Measurements from ENCODE around the gene DRC7. TPM values are rescaled to one million over a fixed set of nuclear protein-coding genes. Genes with fewer than 3 reads are reported as not detected.

Gene DRC7
- total RNA-seq, 1 experiment from 2014 or later = not detected

- in situ Hi-C loops (cut with HindIII; ENCODE audit: low pct_unique_long_range_greater_than_20kb, low sequenced_read_pairs) = no loop called here
- DNase-seq (ENCODE audit: low read depth, low spot score) = no peak
These were observed 9.8 kb upstream of the DRC7 start for GRCh38 chr16:57684626-57685358.

GRCh38 chr16:57685633-57686032 lies 9.0 kb upstream of the DRC7 start:
- no peak for DNase-seq (ENCODE audit: low read depth, low spot score)
- in situ Hi-C loops (cut with HindIII; ENCODE audit: low pct_unique_long_range_greater_than_20kb, low sequenced_read_pairs) = no loop called here

DNA sequence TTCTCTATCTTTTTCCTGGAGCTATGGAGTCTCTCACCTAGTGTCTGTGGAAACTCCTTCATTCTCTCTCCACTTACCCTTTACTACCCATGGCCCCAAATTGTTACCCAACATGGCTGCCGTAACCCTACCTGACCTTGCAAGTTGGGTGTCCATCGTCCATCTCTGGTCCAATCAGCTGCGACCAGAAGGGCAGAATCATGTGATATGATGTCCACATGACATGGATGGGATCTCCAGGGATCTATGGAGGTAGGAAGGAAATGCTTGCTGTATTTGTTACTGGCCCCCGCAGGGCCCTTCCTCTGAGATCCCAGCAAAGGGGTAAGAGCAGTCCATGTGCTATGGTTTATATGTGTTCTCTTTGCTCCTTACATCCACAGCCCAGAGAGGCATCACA lies 8.0 kb upstream of the DRC7 start:
- in situ Hi-C loops (cut with HindIII; ENCODE audit: low pct_unique_long_range_greater_than_20kb, low sequenced_read_pairs) = no loop called here

GRCh38 chr16:57687363-57687929 lies 7.2 kb upstream of the DRC7 start:
- in situ Hi-C loops (cut with HindIII; ENCODE audit: low pct_unique_long_range_greater_than_20kb, low sequenced_read_pairs) = no loop called here
- no peak for DNase-seq (ENCODE audit: low read depth, low spot score)

More for the DNA sequence above, 8.0 kb upstream of the DRC7 start:
- no peak for DNase-seq (ENCODE audit: low read depth, low spot score)

GRCh38 chr16:57688487-57688986 lies 6.1 kb upstream of the DRC7 start:
- no peak for DNase-seq (ENCODE audit: low read depth, low spot score)
- in situ Hi-C loops (cut with HindIII; ENCODE audit: low pct_unique_long_range_greater_than_20kb, low sequenced_read_pairs) = no loop called here

DNA sequence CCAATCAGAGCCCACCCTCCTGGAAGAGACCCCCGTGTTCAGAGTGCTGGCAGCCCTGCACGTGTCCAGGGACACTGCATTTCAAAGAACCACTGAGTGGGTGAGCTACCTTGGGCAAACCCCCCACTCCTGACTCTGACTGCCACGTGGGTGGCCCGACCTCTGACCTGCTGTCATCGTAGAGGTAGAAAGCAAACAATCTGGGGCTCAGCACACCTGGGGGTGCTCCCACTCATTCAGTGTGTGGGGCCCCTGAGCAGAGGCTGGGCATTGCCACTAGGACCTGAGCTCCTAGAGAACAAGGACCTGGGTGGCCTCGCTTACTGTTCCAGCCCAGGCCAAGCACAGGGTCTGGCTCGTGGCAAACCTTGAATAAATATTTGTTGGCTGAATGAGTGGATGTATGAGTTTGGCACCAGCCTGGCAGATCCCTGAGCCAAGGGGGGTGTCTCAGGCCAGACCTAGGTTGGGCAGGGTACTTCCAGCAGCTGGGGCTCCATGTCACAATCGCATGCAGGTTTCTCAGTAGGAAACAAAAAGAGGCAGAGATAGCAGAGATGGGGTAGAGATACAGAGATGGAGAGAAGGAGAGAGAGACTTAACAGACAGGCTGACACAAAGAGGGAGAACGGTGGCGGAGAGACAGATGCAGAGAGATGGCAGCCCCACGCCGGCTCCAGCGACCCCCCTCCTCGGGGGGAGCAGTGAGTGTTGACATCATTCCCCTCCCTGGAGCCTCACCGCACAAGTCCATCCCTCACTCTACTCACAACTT lies 5.4 kb upstream of the DRC7 start:
- no peak for DNase-seq (ENCODE audit: low read depth, low spot score)
- in situ Hi-C loops (cut with HindIII; ENCODE audit: low pct_unique_long_range_greater_than_20kb, low sequenced_read_pairs) = no loop called here

DNA sequence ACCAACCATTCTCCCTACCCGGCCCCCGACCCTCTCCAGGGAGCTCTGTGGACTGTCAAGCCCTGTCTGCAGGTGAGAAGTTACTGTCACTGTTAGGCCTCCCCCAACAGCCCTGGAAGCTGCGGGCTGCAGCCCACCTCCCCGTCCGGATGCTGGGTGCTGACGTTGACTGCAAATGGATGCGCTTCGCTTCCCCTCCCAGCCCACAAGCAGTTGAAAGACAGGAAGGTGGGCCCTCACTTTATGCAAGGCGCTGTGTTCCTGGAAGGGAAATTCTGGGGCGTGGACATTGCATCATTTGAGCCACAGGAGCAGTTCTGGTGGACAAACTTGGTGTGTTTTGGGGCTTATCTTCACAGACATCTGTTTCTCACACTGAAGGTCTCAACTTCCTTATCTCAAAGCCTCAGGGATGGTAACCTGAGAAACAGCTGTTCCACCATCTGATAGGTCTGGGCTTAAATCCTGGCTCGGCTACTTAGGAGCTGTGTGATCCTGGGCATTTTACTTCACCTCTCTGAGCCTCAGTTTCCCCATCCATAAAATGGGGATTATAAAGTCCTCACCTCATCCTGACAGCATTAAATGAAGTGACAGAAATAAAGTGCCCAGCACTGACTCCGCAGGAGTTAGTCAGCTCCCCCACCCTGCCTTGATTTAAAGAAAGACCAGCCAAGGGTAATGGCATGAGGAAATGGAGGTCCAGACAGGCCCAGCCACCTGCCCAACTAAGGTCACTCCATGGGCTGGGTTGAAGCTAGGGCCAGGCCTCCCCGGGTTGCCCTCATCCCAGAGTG lies 4.6 kb upstream of the DRC7 start:
- no peak for DNase-seq (ENCODE audit: low read depth, low spot score)
- in situ Hi-C loops (cut with HindIII; ENCODE audit: low pct_unique_long_range_greater_than_20kb, low sequenced_read_pairs) = no loop called here

DNA sequence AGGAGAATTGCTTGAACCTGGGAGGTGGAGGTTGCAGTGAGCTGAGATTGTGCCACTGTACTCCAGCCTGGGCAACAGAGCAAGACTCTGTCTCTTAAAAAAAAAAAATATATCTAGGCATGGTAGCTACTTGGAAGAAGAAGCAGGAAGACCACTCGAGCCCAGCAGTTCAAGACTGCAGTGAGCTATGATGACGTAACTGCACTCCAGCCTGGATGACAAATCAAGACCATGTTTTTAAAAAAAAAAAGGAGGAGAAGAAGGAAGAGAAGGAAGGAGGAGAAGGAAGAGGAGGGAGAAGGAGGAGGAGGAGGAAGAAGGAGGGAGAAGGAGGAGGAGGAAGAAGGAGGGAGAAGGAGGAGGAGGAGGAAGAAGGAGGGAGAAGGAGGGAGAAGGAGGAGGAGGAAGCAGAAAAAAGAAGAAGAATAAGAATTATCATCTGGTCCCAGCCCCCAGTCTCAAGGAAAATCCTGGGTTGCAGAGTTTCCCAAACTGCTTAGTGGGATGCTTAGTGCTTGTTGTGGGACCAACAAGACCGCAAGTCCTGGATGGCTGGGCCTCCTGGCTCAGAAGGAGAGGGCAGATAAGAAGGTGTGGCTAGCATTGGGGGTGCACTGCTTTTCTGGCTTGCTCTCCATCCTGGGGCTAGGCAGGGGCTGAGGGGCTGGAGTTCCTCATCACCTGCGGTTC lies 3.7 kb upstream of the DRC7 start:
- in situ Hi-C loops (cut with HindIII; ENCODE audit: low pct_unique_long_range_greater_than_20kb, low sequenced_read_pairs) = no loop called here
- no peak for DNase-seq (ENCODE audit: low read depth, low spot score)

DNA sequence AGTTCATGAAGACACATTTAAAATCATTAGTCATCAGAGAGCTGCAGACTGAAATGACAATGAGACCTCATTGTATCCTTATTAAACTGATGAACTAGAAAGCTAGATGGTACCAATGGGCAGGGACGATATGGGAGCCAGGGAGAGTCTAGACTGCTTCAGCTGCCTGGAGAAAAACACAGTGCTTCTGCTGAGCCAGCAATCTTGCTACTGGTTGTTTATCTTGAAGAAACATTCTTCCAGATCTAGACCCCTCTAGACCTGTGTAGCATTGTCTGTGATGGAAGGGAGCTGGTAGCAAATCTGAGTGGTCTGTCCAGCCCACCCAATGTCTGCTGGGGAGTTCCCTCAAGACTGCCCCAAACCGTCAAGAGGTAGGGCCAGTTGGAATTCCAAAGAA lies 2.0 kb upstream of the DRC7 start:
- no peak for DNase-seq (ENCODE audit: low read depth, low spot score)
- in situ Hi-C loops (cut with HindIII; ENCODE audit: low pct_unique_long_range_greater_than_20kb, low sequenced_read_pairs) = no loop called here

DNA sequence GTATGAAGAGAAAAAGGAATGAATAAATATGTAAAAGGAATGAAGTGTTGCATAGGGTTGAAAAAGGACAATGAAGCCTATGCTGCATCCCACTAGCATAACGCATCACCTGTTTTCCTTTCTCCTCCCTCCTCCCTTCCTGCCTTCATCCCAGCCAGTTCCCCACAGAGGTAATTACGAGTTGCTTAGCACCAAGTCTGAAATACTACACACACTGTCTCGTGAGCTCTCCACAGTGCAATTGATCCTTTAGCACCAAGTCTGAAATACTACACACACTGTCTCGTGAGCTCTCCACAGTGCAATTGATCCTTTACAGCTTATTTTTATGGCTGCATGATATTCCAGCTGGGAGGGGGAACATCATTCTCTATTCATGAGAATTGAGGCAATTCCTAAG lies 1.1 kb upstream of the DRC7 start:
- in situ Hi-C loops (cut with HindIII; ENCODE audit: low pct_unique_long_range_greater_than_20kb, low sequenced_read_pairs) = no loop called here
- DNase-seq (ENCODE audit: low read depth, low spot score) = no peak

DNA sequence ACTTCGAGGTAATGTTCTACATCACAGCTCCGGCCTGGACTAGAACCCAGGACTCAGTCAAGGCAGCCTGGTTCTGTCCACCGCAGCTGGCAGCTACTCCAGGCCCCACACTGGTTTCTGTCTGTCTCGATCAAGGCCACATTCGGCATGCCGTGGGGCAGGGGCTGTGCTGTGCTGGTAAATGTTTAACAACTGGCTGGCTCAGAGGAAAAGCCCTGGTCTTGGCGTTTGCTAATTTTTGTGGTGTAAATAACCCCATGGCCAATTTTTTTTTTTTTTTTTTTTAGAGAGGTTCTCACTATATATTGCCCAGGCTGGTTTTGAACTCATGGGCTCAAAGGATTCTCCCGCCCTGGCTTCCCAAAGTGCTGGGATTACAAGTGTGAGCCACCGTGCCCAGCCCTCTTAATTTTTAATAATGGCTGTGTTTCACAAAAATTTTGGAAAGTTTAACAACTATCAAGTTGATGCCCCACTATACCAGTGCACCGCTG lies 328 bp upstream of the DRC7 start:
- in situ Hi-C loops (cut with HindIII; ENCODE audit: low pct_unique_long_range_greater_than_20kb, low sequenced_read_pairs) = no loop called here
- no peak for DNase-seq (ENCODE audit: low read depth, low spot score)

DNA sequence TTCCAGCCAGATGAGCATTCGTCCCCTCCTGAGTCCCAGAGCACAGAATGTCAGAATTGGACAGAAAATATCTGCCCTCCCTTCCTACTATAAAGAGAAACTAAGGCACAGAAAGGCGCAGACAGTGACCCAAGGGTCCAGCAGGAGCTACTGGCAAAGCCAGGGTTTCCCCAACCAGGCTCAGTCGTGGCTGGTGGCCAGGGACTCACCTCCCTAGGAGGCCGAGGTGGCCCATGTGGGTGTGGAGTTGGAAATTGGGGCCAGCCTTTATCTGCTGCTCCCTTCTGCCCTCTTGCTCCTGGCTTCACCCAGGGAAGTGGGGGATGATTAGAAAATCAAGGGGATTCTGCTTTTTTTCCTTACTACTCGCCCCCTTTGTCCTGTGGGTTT lies 1.1 kb downstream of the DRC7 start:
- no peak for DNase-seq (ENCODE audit: low read depth, low spot score)
- in situ Hi-C loops (cut with HindIII; ENCODE audit: low pct_unique_long_range_greater_than_20kb, low sequenced_read_pairs) = no loop called here

- no peak for DNase-seq (ENCODE audit: low read depth, low spot score)
- in situ Hi-C loops (cut with HindIII; ENCODE audit: low pct_unique_long_range_greater_than_20kb, low sequenced_read_pairs) = no loop called here
These were observed 1.6 kb downstream of the DRC7 start for GRCh38 chr16:57696240-57696639.

- DNase-seq (ENCODE audit: low read depth, low spot score) = no peak
- in situ Hi-C loops (cut with HindIII; ENCODE audit: low pct_unique_long_range_greater_than_20kb, low sequenced_read_pairs) = no loop called here
These were observed 3.4 kb downstream of the DRC7 start for GRCh38 chr16:57697896-57698537.

- DNase-seq (ENCODE audit: low read depth, low spot score) = no peak
- in situ Hi-C loops (cut with HindIII; ENCODE audit: low pct_unique_long_range_greater_than_20kb, low sequenced_read_pairs) = no loop called here
These were observed 4.3 kb downstream of the DRC7 start for GRCh38 chr16:57698812-57699405.

GRCh38 chr16:57699481-57699880 lies 4.9 kb downstream of the DRC7 start:
- DNase-seq (ENCODE audit: low read depth, low spot score) = no peak
- in situ Hi-C loops (cut with HindIII; ENCODE audit: low pct_unique_long_range_greater_than_20kb, low sequenced_read_pairs) = no loop called here
